ENCODE results near the gene MICU2. TPM values are rescaled to one million over a fixed set of nuclear protein-coding genes. Genes with fewer than 3 reads are reported as not detected.
"Not testable (repeated sequence)": the region's sequence is repeated elsewhere in the genome, so short reads cannot be mapped to it uniquely, and the experiment has no call there.

MICU2 gene
- total and polyA plus RNA-seq, 7 donors, result 23.1 to 104 (median 45.9) TPM

DNA sequence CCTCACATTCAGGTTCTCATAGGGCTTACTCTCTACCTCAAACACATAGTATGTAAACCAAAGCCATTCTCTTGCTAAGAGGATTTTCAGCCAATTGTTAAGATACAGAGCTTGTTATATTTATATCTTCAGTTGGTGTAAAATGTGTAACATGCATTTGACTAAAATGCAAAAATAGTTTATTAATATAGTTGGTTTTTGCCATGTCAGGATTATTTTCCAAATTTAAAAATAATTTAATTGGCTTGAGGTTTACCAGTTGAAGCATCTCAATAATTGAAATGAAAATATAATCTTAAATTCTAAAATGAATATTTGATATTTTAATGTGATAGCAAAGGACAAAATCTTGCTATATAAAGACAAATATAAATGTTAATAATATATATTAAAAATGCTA lies 7.2 kb downstream of the MICU2 start:
- Histone ChIP-seq H3K4me3 (no peak overlapping the region), H3K36me3 (no peaks in the 10 kb centered on the region), H3K9me3 (no peaks in the 10 kb centered on the region), H3K27me3 (no peaks in the 10 kb centered on the region), H3K27ac (no peak overlapping the region), H3K4me1 (no peaks in the 10 kb centered on the region)
- DNase-seq, result no peak
- intact Hi-C loops (cut with DNase I), result no loop called here
- no peak for TF ChIP-seq CTCF (IDR thresholded peaks at IDR 0.05)
- no peak for TF ChIP-seq POLR2AphosphoS5 (IDR thresholded peaks at IDR 0.05)
- no peak for TF ChIP-seq POLR2A (IDR thresholded peaks at IDR 0.05)

DNA sequence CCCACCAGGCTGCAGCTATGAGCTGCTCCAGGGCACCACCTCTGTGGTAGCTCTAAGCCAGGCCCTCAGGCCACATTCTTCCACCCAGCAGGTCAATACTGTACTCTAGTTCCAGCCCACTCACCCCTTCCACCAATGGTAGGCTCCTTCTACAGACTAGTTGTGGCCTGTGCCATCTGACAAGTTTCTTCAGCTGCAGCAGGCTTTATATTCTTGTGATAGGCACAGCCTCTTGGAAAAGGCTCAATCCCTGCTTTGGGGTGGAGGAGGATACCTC lies 8.5 kb downstream of the MICU2 start:
- H3K36me3 ChIP-seq, result no peaks in the 10 kb centered on the region
- no peak for DNase-seq
- TF ChIP-seq EP300 (IDR thresholded peaks at IDR 0.05) (no peak), POLR2A (IDR thresholded peaks at IDR 0.05) (no peak), POLR2AphosphoS5 (IDR thresholded peaks at IDR 0.05) (no peak), CTCF (IDR thresholded peaks at IDR 0.05) (no peak)
- H3K9me3 ChIP-seq, result no peaks in the 10 kb centered on the region
- no peaks in the 10 kb centered on the region for H3K27me3 ChIP-seq
- intact Hi-C loops (cut with DNase I), result no loop called here
- no peak overlapping the region for H3K27ac ChIP-seq
- H3K4me1 ChIP-seq, result no peaks in the 10 kb centered on the region
- no peak overlapping the region for H3K4me3 ChIP-seq

GRCh38 chr13:21594715-21595545 lies 9.0 kb downstream of the MICU2 start:
- TF ChIP-seq POLR2AphosphoS5 (IDR thresholded peaks at IDR 0.05), result no peak
- TF ChIP-seq EP300 (IDR thresholded peaks at IDR 0.05), result no peak
- TF ChIP-seq POLR2A (IDR thresholded peaks at IDR 0.05), result no peak
- H3K9me3 ChIP-seq, result no peaks in the 10 kb centered on the region
- intact Hi-C loops (cut with DNase I), result no loop called here
- H3K4me1 ChIP-seq, result no peaks in the 10 kb centered on the region
- no peak overlapping the region for H3K4me3 ChIP-seq
- H3K27me3 ChIP-seq, result no peaks in the 10 kb centered on the region
- DNase-seq, result no peak
- H3K27ac ChIP-seq, result no peak overlapping the region
- no peaks in the 10 kb centered on the region for H3K36me3 ChIP-seq
- WGBS, 2 donors, result 77% methylated on average over 3 of the region's 3 CpGs

DNA sequence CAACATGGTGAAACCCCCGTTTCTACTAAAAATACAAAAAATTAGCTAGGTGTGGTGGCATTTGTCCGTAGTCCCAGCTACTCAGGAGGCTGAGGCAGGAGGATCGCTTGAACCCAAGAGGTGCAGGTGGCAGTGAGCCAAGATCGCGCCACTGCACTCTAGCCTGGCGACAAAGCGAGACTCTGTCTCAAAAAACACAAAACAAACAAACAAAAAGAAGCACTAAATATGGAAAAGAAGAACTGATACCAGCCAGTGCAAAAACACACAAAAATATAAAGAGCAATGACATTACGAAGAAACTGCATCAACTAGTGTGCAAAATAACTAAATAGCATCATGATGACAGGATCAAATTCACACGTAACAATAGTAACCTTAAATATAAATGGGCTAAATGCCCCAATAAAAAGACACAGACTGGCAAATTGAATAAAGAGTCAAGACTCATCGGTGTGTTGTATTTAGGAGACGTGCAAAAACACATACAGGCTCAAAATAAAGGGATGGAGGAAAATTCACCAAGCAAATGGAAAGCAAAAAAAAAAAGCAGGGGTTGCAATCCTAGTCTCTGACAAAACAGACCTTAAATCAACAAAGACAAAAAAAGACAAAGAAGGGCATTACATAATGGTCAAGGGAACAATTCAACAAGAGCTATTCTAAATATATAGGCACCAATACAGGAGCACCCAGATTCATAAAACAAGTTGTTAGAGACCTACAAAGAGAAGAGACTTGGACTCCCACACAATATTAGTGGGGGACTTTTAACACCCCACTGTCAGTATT lies 13.1 kb downstream of the MICU2 start:
- H3K27me3 ChIP-seq; H3K4me3 ChIP-seq; H3K36me3 ChIP-seq; H3K27ac ChIP-seq; DNase-seq; H3K9me3 ChIP-seq; H3K4me1 ChIP-seq; intact Hi-C loops (cut with DNase I): not testable (repeated sequence)
- 90 to 93% methylated on average over 11 of the region's 11 CpGs for WGBS, 2 donors

- 94 to 95% methylated on average over 5 of the region's 5 CpGs for WGBS, 2 donors
- TF ChIP-seq CTCF (IDR thresholded peaks at IDR 0.05) (no peak), POLR2A (IDR thresholded peaks at IDR 0.05) (no peak), EP300 (IDR thresholded peaks at IDR 0.05) (no peak), POLR2AphosphoS5 (IDR thresholded peaks at IDR 0.05) (no peak)
- H3K9me3 ChIP-seq, result no peaks in the 10 kb centered on the region
- no peaks in the 10 kb centered on the region for H3K27me3 ChIP-seq
- H3K36me3 ChIP-seq, result no peaks in the 10 kb centered on the region
- no peaks in the 10 kb centered on the region for H3K4me1 ChIP-seq
- DNase-seq, result no peak
- no peak overlapping the region for H3K27ac ChIP-seq
- intact Hi-C loops (cut with DNase I), result no loop called here
- H3K4me3 ChIP-seq, result no peak overlapping the region
These were observed 13.7 kb downstream of the MICU2 start for GRCh38 chr13:21590231-21590630.

DNA sequence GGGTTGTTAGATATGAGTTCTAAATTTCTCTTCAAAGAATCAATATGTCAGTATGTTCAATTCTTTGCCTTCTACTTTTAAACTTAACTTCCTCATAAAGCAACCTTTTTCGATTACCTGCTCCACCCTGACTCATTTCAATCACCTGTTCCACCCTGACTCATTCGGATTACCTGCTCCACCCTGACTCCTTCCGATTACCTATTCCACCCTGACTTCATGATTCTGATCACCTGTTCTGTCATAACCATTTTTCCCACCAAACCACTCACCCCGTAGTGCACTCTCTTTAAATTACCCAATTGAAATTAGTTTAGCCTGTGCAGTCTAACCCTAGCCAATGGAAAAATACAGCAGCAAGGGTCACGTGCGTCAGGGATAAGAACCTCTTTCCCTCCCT lies 14.5 kb downstream of the MICU2 start:
- 54 to 88% methylated on average over 6 of the region's 6 CpGs for WGBS, 2 donors
- H3K27me3 ChIP-seq; DNase-seq; H3K4me3 ChIP-seq; H3K27ac ChIP-seq; H3K4me1 ChIP-seq; H3K36me3 ChIP-seq; intact Hi-C loops (cut with DNase I); H3K9me3 ChIP-seq: not testable (repeated sequence)

DNA sequence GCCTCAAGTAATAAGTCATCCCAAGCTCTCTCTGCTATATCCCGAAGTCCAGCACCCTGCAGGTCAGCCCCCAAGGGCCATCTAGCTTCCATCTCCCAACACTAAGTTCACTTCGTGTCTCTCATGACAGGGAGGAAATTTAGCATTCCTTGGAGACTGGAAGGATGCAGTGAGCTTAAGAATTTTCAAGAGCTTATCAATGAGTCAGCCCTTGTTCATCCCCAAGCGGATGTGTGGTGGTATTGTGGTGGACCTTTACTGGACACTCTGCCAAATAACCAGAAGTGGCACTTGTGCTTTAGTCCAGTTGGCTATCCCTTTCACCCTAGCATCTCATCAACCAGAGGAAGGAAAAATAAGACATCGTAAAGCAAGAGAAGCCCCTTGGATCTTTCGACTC lies 15.6 kb downstream of the MICU2 start:
- intact Hi-C loops (cut with DNase I); H3K9me3 ChIP-seq; H3K36me3 ChIP-seq; H3K4me3 ChIP-seq; H3K4me1 ChIP-seq; H3K27ac ChIP-seq; H3K27me3 ChIP-seq; DNase-seq: not testable (repeated sequence)
- WGBS, 2 donors, result 81 to 93% methylated on average over 5 of the region's 5 CpGs
